GM20000 (cell line): ENCODE data around the gene ARIH2.

Source experiments
- DNase-seq: peaks from one replicate; pipeline ENCODE4 v3.0.0; 2012; ENCODE audit warnings: low spot score
- CTCF ChIP-seq: IDR thresholded peaks from 2 replicates; pipeline ENCODE4 v1.5.1; 2012; ENCODE audit warnings: mild to moderate bottlenecking, control low read depth; ENCODE audit errors: extremely low read depth, missing control alignments

ARIH2 gene

GRCh38 chr3:48989126-48989795 is 70.6 kb downstream of the ARIH2 start:
- DNase-seq, result no peak
- no peak for TF ChIP-seq CTCF

GRCh38 chr3:48989796-48990635 is 71.4 kb downstream of the ARIH2 start, which contains the start of gene P4HTM:
TSS of gene P4HTM (plus strand) at chr3:48990241. CDS start at chr3:48990257, 16 bp downstream.
- peak; percentile 25 for TF ChIP-seq CTCF
- peak; percentile 85 for DNase-seq

GRCh38 chr3:48990636-48991469 is 72.2 kb downstream of the ARIH2 start:
- peak; percentile 51 for DNase-seq
- no peak for TF ChIP-seq CTCF

- no peak for DNase-seq
- TF ChIP-seq CTCF, result no peak
Measured at GRCh38 chr3:48991851-48992545, 73.4 kb downstream of the ARIH2 start.

- DNase-seq, result no peak
- no peak for TF ChIP-seq CTCF
Measured at GRCh38 chr3:48993834-48994233, 75.2 kb downstream of the ARIH2 start.

- no peak for DNase-seq
- no peak for TF ChIP-seq CTCF
Measured at GRCh38 chr3:48996640-48997039, 78.0 kb downstream of the ARIH2 start.
